ENCODE data around the gene ZNF358.

ZNF358 gene

DNA sequence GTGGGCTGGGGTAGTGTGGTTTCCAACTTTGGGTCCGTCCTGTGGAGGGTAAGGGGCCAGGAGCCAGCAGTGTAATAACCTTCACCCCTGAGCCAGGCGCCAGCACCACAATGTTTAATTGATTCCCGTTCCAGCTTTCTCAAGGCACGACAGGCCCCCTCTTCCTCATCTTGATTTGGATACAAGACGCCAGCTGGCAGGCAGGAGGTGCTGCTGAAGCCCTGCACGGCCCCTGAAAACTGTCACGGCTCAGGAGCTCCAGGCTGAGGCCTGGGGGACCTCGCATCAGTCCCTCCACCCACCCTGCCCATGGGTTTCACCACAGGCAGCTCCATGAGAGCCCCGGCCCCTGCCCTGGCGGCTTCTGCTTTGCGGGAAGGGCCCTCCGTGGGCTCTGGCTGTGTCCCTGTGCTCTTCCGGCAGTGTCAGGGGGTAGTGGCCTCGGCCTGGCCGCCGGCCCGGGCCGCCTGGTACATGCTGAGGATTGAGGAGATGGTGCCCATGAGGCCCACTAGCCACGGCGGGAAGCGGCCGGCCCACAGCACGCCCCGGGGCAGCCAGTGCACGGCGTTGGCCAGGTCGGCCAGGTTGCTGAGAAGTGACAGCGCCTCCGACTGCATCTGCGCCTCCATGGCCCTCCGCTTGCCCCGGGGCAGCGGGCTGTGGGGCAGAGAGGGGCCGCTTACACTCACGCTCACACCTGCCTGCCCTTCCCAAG, 39.0 kb upstream of the ZNF358 start:
- no peaks in the 10 kb centered on the region for H3K4me1 ChIP-seq (ENCODE audit: control insufficient read depth, insufficient read depth, low read length, poor library complexity, severe bottlenecking)
- no peak for DNase-seq
- no peaks in the 10 kb centered on the region for H3K27me3 ChIP-seq (replicated peaks; ENCODE audit: control insufficient read depth, insufficient read depth, low read length, poor library complexity, severe bottlenecking)

DNA sequence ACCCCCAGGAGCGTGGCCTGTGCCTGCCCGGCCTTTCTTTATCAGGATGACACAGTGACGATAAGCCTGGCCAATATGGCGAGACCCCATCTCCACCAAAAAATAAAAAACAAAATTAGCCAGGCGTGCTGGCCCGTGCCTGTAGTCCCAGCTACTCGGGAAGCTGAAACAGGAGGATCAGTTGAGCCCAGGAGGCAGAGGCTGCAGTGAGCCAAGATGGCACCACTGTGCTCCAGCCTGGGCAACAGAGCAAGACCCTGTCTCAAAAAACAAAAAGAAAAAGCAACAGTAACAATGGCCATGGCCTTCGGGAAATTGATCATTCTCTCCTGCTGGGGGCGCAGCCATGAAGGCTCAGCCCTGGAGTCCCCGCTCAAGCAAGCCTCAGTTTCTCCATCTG, 38.1 kb upstream of the ZNF358 start:
- no peak overlapping the region for H3K27ac ChIP-seq (ENCODE audit: insufficient read depth, low read length, poor library complexity, severe bottlenecking)
- H3K9me3 ChIP-seq (ENCODE audit: control insufficient read depth, low read length), result no peaks in the 10 kb centered on the region
- H3K27me3 ChIP-seq (replicated peaks; ENCODE audit: control insufficient read depth, insufficient read depth, low read length, poor library complexity, severe bottlenecking), result peaks cover 4% of the 10 kb centered on the region
- H3K4me3 ChIP-seq (ENCODE audit: insufficient read depth, low read depth, low read length, poor library complexity, severe bottlenecking), result no peak overlapping the region
- H3K4me1 ChIP-seq (ENCODE audit: control insufficient read depth, insufficient read depth, low read length, poor library complexity, severe bottlenecking), result peaks cover under 1% of the 10 kb centered on the region
- peaks cover 5% of the 10 kb centered on the region for H3K36me3 ChIP-seq (ENCODE audit: control insufficient read depth, insufficient read depth, low read length)
- DNase-seq, result no peak

More for the DNA sequence above, 39.0 kb upstream of the ZNF358 start:
- H3K27ac ChIP-seq (ENCODE audit: insufficient read depth, low read length, poor library complexity, severe bottlenecking), result no peak overlapping the region
- H3K4me3 ChIP-seq (ENCODE audit: insufficient read depth, low read depth, low read length, poor library complexity, severe bottlenecking), result no peak overlapping the region
- H3K9me3 ChIP-seq (ENCODE audit: control insufficient read depth, low read length), result no peaks in the 10 kb centered on the region
- peaks cover 11% of the 10 kb centered on the region for H3K36me3 ChIP-seq (ENCODE audit: control insufficient read depth, insufficient read depth, low read length)

GRCh38 chr19:7478173-7478842, 37.6 kb upstream of the ZNF358 start:
- Histone ChIP-seq H3K4me3 (ENCODE audit: insufficient read depth, low read depth, low read length, poor library complexity, severe bottlenecking) (no peak overlapping the region), H3K36me3 (ENCODE audit: control insufficient read depth, insufficient read depth, low read length) (peaks cover under 1% of the 10 kb centered on the region), H3K9me3 (ENCODE audit: control insufficient read depth, low read length) (no peaks in the 10 kb centered on the region), H3K27ac (ENCODE audit: insufficient read depth, low read length, poor library complexity, severe bottlenecking) (no peak overlapping the region), H3K4me1 (ENCODE audit: control insufficient read depth, insufficient read depth, low read length, poor library complexity, severe bottlenecking) (peaks cover 6% of the 10 kb centered on the region), H3K27me3 (replicated peaks; ENCODE audit: control insufficient read depth, insufficient read depth, low read length, poor library complexity, severe bottlenecking) (peaks cover 5% of the 10 kb centered on the region)
- no peak for DNase-seq

DNA sequence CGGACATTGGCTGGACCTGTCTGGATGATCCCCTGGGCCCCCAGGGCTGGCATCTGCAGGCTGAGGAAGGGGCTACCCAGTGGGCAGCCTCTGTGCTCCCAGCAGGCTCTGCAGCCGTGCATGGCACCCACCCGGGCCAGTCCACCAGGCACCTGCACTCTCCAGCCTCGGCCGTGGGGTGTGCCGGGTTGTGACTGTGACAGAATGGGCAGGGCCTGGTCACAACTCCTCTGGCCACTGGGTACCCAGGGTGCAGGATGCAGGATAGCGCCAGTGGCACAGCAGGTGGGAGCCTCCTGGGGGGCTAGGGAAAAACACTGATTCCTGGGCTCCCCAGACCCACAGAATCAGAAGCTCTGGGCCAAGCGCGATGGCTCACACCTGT, 37.1 kb upstream of the ZNF358 start:
- no peak for DNase-seq

DNA sequence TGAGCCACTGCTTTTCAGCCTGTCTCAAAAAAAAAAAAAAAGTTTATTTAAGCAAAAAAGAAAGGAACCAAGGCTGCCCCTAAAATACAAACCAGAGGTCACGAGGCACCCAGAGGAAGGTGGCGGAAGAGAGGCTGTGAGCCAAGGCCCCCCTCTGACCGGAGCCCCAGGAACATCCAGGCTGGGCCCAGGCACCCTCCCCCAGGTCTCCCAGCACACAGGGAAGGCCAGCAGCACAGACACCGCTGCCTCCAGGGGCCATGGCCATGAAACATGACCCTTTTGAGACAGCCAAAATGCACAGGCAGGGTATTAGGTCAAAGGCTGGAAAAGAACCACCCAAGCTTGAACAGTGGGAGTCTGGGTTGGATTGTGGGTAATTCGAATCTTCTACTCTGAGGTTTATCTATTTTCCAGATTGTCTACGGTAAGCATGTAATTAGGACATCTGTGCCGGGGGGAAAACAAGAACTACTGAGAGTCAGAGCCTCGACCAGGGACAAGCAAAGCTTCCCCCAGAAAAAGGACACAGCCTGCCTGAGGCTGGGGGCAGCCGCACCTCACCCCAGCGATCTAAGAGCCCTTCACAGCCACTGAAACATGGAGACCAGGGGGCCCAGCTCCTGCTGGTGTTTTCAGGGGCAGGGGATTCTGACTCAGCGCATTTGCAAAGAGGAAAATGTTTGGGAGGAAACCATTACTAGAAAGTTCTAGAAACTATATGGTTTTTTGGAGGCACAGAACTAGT, 35.5 kb upstream of the ZNF358 start:
- H3K9me3 ChIP-seq (ENCODE audit: control insufficient read depth, low read length), result no peaks in the 10 kb centered on the region
- H3K27ac ChIP-seq (ENCODE audit: insufficient read depth, low read length, poor library complexity, severe bottlenecking), result no peak overlapping the region
- peaks cover 5% of the 10 kb centered on the region for H3K27me3 ChIP-seq (replicated peaks; ENCODE audit: control insufficient read depth, insufficient read depth, low read length, poor library complexity, severe bottlenecking)
- no peaks in the 10 kb centered on the region for H3K36me3 ChIP-seq (ENCODE audit: control insufficient read depth, insufficient read depth, low read length)
- no peak for DNase-seq
- no peak overlapping the region for H3K4me3 ChIP-seq (ENCODE audit: insufficient read depth, low read depth, low read length, poor library complexity, severe bottlenecking)
- H3K4me1 ChIP-seq (ENCODE audit: control insufficient read depth, insufficient read depth, low read length, poor library complexity, severe bottlenecking), result peaks cover 8% of the 10 kb centered on the region

More for the DNA sequence above, 37.1 kb upstream of the ZNF358 start:
- H3K36me3 ChIP-seq (ENCODE audit: control insufficient read depth, insufficient read depth, low read length), result no peaks in the 10 kb centered on the region
- H3K27ac ChIP-seq (ENCODE audit: insufficient read depth, low read length, poor library complexity, severe bottlenecking), result no peak overlapping the region
- H3K9me3 ChIP-seq (ENCODE audit: control insufficient read depth, low read length), result no peaks in the 10 kb centered on the region
- H3K4me1 ChIP-seq (ENCODE audit: control insufficient read depth, insufficient read depth, low read length, poor library complexity, severe bottlenecking), result peaks cover 8% of the 10 kb centered on the region
- H3K27me3 ChIP-seq (replicated peaks; ENCODE audit: control insufficient read depth, insufficient read depth, low read length, poor library complexity, severe bottlenecking), result peaks cover 5% of the 10 kb centered on the region
- H3K4me3 ChIP-seq (ENCODE audit: insufficient read depth, low read depth, low read length, poor library complexity, severe bottlenecking), result no peak overlapping the region

DNA sequence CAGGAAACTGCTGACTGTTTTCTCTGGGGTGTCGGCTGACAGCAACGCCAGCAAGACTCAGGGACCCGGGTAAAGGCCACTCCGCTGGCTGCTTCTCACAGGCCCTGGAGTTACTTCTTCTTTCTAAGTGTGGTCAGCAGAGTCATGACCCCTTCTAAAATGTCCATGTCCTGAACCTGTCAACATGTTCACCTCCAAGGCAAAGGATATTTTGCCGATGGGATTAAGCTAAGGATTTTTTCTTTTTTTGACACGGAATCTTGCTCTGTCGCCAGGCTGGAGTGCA, 35.0 kb upstream of the ZNF358 start:
- H3K9me3 ChIP-seq (ENCODE audit: control insufficient read depth, low read length), result no peaks in the 10 kb centered on the region
- DNase-seq, result no peak
- H3K4me3 ChIP-seq (ENCODE audit: insufficient read depth, low read depth, low read length, poor library complexity, severe bottlenecking), result no peak overlapping the region
- H3K27me3 ChIP-seq (replicated peaks; ENCODE audit: control insufficient read depth, insufficient read depth, low read length, poor library complexity, severe bottlenecking), result peaks cover 5% of the 10 kb centered on the region
- H3K27ac ChIP-seq (ENCODE audit: insufficient read depth, low read length, poor library complexity, severe bottlenecking), result no peak overlapping the region
- peaks cover 8% of the 10 kb centered on the region for H3K4me1 ChIP-seq (ENCODE audit: control insufficient read depth, insufficient read depth, low read length, poor library complexity, severe bottlenecking)
- H3K36me3 ChIP-seq (ENCODE audit: control insufficient read depth, insufficient read depth, low read length), result no peaks in the 10 kb centered on the region

- peaks cover 8% of the 10 kb centered on the region for H3K4me1 ChIP-seq (ENCODE audit: control insufficient read depth, insufficient read depth, low read length, poor library complexity, severe bottlenecking)
- H3K36me3 ChIP-seq (ENCODE audit: control insufficient read depth, insufficient read depth, low read length), result no peaks in the 10 kb centered on the region
- no peaks in the 10 kb centered on the region for H3K9me3 ChIP-seq (ENCODE audit: control insufficient read depth, low read length)
- H3K4me3 ChIP-seq (ENCODE audit: insufficient read depth, low read depth, low read length, poor library complexity, severe bottlenecking), result no peak overlapping the region
- peaks cover 5% of the 10 kb centered on the region for H3K27me3 ChIP-seq (replicated peaks; ENCODE audit: control insufficient read depth, insufficient read depth, low read length, poor library complexity, severe bottlenecking)
- no peak overlapping the region for H3K27ac ChIP-seq (ENCODE audit: insufficient read depth, low read length, poor library complexity, severe bottlenecking)
- no peak for DNase-seq
These were observed 33.1 kb upstream of the ZNF358 start for GRCh38 chr19:7482584-7483439.

DNA sequence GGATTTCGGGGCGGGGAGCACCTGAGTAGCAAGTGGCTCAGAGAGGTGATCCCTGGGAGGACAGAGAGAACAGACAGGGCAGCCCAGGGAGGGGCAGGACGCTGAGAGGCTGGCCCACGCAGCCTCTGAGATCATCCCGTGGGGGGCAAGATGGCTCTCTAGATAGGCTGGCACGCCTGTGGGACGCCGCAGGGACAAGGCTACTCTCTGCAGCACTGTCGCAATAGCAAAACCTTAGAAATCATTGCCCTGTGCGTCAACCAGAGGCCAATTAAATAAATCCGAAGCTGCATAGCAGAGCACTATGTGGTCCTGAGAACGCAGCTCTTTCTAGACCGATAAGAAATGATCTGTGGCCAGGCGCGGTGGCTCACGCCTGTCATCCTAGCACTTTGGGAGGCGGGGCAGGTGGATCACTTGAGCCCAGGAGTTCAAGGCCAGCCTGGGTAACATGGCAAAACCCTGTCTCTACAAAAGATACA, 32.1 kb upstream of the ZNF358 start:
- peaks cover 8% of the 10 kb centered on the region for H3K4me1 ChIP-seq (ENCODE audit: control insufficient read depth, insufficient read depth, low read length, poor library complexity, severe bottlenecking)
- no peak overlapping the region for H3K27ac ChIP-seq (ENCODE audit: insufficient read depth, low read length, poor library complexity, severe bottlenecking)
- H3K4me3 ChIP-seq (ENCODE audit: insufficient read depth, low read depth, low read length, poor library complexity, severe bottlenecking), result no peak overlapping the region
- peaks cover 5% of the 10 kb centered on the region for H3K27me3 ChIP-seq (replicated peaks; ENCODE audit: control insufficient read depth, insufficient read depth, low read length, poor library complexity, severe bottlenecking)
- no peaks in the 10 kb centered on the region for H3K36me3 ChIP-seq (ENCODE audit: control insufficient read depth, insufficient read depth, low read length)
- no peaks in the 10 kb centered on the region for H3K9me3 ChIP-seq (ENCODE audit: control insufficient read depth, low read length)
- DNase-seq, result no peak

GRCh38 chr19:7486923-7487322, 29.0 kb upstream of the ZNF358 start:
- H3K9me3 ChIP-seq (ENCODE audit: control insufficient read depth, low read length), result no peaks in the 10 kb centered on the region
- peaks cover 5% of the 10 kb centered on the region for H3K27me3 ChIP-seq (replicated peaks; ENCODE audit: control insufficient read depth, insufficient read depth, low read length, poor library complexity, severe bottlenecking)
- H3K36me3 ChIP-seq (ENCODE audit: control insufficient read depth, insufficient read depth, low read length), result no peaks in the 10 kb centered on the region
- no peak overlapping the region for H3K4me3 ChIP-seq (ENCODE audit: insufficient read depth, low read depth, low read length, poor library complexity, severe bottlenecking)
- no peak overlapping the region for H3K27ac ChIP-seq (ENCODE audit: insufficient read depth, low read length, poor library complexity, severe bottlenecking)
- DNase-seq, result no peak
- H3K4me1 ChIP-seq (ENCODE audit: control insufficient read depth, insufficient read depth, low read length, poor library complexity, severe bottlenecking), result peaks cover 8% of the 10 kb centered on the region
